ENCODE measurements around the gene MAPKAP1.

GRCh38 chr9:125472926-125473701 lies 233.9 kb downstream of the MAPKAP1 start:
- no peak for TF ChIP-seq ATF2 (CRISPR knock-in tag; IDR thresholded peaks at IDR 0.05)
- no peak; a peak in 1 of 4 replicates for TF ChIP-seq ETV6 (IDR thresholded peaks at IDR 0.05; ENCODE audit: borderline replicate concordance in 1 of 2, low read depth in 2 of 2, low read length in 1 of 2)
- TF ChIP-seq ETV6 (CRISPR knock-in tag; IDR thresholded peaks at IDR 0.05; ENCODE audit: borderline replicate concordance) = no peak

All from K562 (cell line).